SK-N-SH (cell line): ENCODE data around the gene SHTN1. TPM values are rescaled to one million over a fixed set of nuclear protein-coding genes. Genes with fewer than 3 reads are reported as not detected.

ENCODE experiments used
- CTCF ChIA-PET: fragments of 300-600, 350-600 bp; formaldehyde crosslinking; extraction: SDS; loops from one replicate; lab custom pipeline; 2021; lab: Yijun Ruan, JAX
- POLR2A ChIA-PET: fragments of 350-600 bp; sonication (Branson Sonifier 250); formaldehyde crosslinking; extraction: SDS; loops from one replicate; lab custom pipeline; 2020; ENCODE audit warnings: antibody characterized with exemption, inconsistent platforms; lab: Yijun Ruan, JAX
- DNase-seq: peaks from one replicate; pipeline ENCODE4 v3.0.0; 2012
- H2AFZ ChIP-seq: fragments of 200-600 bp; sonication (generic); 2 replicates; pipeline ENCODE4 v1.8.1; 2016; ENCODE audit warnings: antibody characterized with exemption, mild to moderate bottlenecking, low read depth
- H3F3A ChIP-seq: fragments of 200-600 bp; sonication (generic); replicated peaks from 2 replicates; pipeline ENCODE3; 2016; ENCODE audit warnings: antibody characterized with exemption, mild to moderate bottlenecking; ENCODE audit not compliant: insufficient read depth
- H3K27ac ChIP-seq, 2 experiments: fragments of 200-500 bp in 1 of 2; fragments of 200-600 bp in 1 of 2; sonication (Bioruptor generic) in 1 of 2; sonication (generic), shearing (Covaris generic) in 1 of 2; 2 replicates each; pipeline versions ENCODE4 v1.5.1 to v1.6.1; 2014 to 2016; ENCODE audit warnings: low read depth in 2 of 2, inconsistent platforms in 1 of 2, low read length in 1 of 2, mild to moderate bottlenecking in 1 of 2, mixed read lengths in 1 of 2
- H3K27me3 ChIP-seq: fragments of 200-600 bp; sonication (generic), shearing (Covaris generic); 2 replicates; pipeline ENCODE4 v1.6.1; 2016; ENCODE audit warnings: mixed run types; ENCODE audit not compliant: insufficient read depth
- H3K36me3 ChIP-seq, 2 experiments: fragments of 200-500 bp in 1 of 2; fragments of 200-600 bp in 1 of 2; sonication (Bioruptor generic) in 1 of 2; sonication (generic) in 1 of 2; replicated peaks in 1 of 2; 2 replicates each; pipeline versions ENCODE3 to v1.5.1; 2014 to 2016; ENCODE audit warnings: low read length in 1 of 2, mild to moderate bottlenecking in 1 of 2; ENCODE audit not compliant: insufficient read depth in 2 of 2, control insufficient read depth in 1 of 2
- H3K4me1 ChIP-seq, 2 experiments: fragments of 200-500 bp in 1 of 2; fragments of 200-600 bp in 1 of 2; sonication (Bioruptor generic) in 1 of 2; sonication (generic), shearing (Covaris generic) in 1 of 2; 2 replicates each; pipeline versions ENCODE4 v1.5.1 to v1.6.1; 2014 to 2016; ENCODE audit warnings: low read depth in 1 of 2, low read length in 1 of 2, mixed run types in 1 of 2; ENCODE audit not compliant: insufficient read depth in 2 of 2, control insufficient read depth in 1 of 2
- H3K4me2 ChIP-seq: fragments of 200-600 bp; sonication (generic), shearing (Covaris generic); 2 replicates; pipeline ENCODE4 v1.6.1; 2017; ENCODE audit warnings: mixed run types
- H3K4me3 ChIP-seq, 2 experiments: fragments of 200-500 bp in 1 of 2; fragments of 200-600 bp in 1 of 2; sonication (Bioruptor generic) in 1 of 2; sonication (generic), shearing (Covaris generic) in 1 of 2; 2 replicates each; pipeline versions ENCODE4 v1.5.1 to v1.8.1; 2014 to 2016; ENCODE audit warnings: low read depth in 2 of 2, inconsistent platforms in 1 of 2, low read length in 1 of 2, mild to moderate bottlenecking in 1 of 2, mixed read lengths in 1 of 2, moderate library complexity in 1 of 2
- H3K79me2 ChIP-seq: fragments of 200-600 bp; sonication (generic); 2 replicates; pipeline ENCODE4 v1.8.1; 2017; ENCODE audit warnings: mild to moderate bottlenecking; ENCODE audit not compliant: insufficient read depth
- H3K9ac ChIP-seq: fragments of 200-600 bp; sonication (generic); 2 replicates; pipeline ENCODE4 v1.6.1; 2017; ENCODE audit warnings: mixed run types
- H3K9me2 ChIP-seq: fragments of 200-600 bp; sonication (generic); 2 replicates; pipeline ENCODE4 v1.6.1; 2017; ENCODE audit warnings: mixed run types
- H3K9me3 ChIP-seq: fragments of 200-600 bp; sonication (generic); 2 replicates; pipeline ENCODE4 v1.6.1; 2017; ENCODE audit warnings: mixed run types, mild to moderate bottlenecking, moderate library complexity
- H4K20me1 ChIP-seq: fragments of 200-600 bp; sonication (generic); 2 replicates; pipeline ENCODE4 v1.6.1; 2017; ENCODE audit warnings: mild to moderate bottlenecking, mixed run types; ENCODE audit not compliant: insufficient read depth
- EP300 ChIP-seq, 2 experiments: IDR thresholded peaks; 2 replicates each; pipeline versions ENCODE4 v1.4.0 to v1.6.1; 2012; ENCODE audit warnings: borderline replicate concordance in 1 of 2, low read depth in 1 of 2, low read length in 1 of 2
- MXI1 ChIP-seq: IDR thresholded peaks from 2 replicates; pipeline ENCODE4 v1.6.1; 2012; ENCODE audit warnings: mild to moderate bottlenecking, low read depth, low read length, improper control_type of control experiment
- NRF1 ChIP-seq: IDR thresholded peaks from 2 replicates; pipeline ENCODE4 v1.6.1; 2012; ENCODE audit warnings: low read depth, mild to moderate bottlenecking, low read length
- POLR2AphosphoS5 ChIP-seq: IDR thresholded peaks from 2 replicates; pipeline ENCODE4 v1.6.1; 2012; ENCODE audit warnings: low read depth, low read length
- RCOR1 ChIP-seq: fragments of 150-350 bp; IDR thresholded peaks from 2 replicates; pipeline ENCODE4 v1.6.1; 2017; ENCODE audit warnings: antibody characterized with exemption, low read length
- SMC3 ChIP-seq: IDR thresholded peaks from 2 replicates; pipeline ENCODE4 v1.6.1; 2012; ENCODE audit warnings: low read depth, low read length, improper control_type of control experiment
- WGBS: methylation state at CpG from one replicate; pipeline ENCODE4 v1.1.6; 2017; ENCODE audit warnings: low lambda C conversion rate; 5-methylcytosine and 5-hydroxymethylcytosine counted together
- polyA plus RNA-seq, 3 experiments: library from polyadenylated mRNA; depleted of rRNA; stranded (reverse); fragments of >200 nt; gene quantifications; 2 replicates each; pipeline ENCODE4 v1.2.3, GENCODE V29; 2012
- TF ChIP-seq, protein P1 (sequence below): IDR thresholded peaks from 2 replicates; pipeline ENCODE4 v1.4.0; 2012; ENCODE audit warnings: low read depth, borderline replicate concordance
- TF ChIP-seq, protein P2 (sequence below): fragments of 150-350 bp; IDR thresholded peaks from 2 replicates; pipeline ENCODE4 v1.6.1; 2017; ENCODE audit warnings: antibody characterized with exemption, low read length, low read depth, borderline replicate concordance
- TF ChIP-seq, protein P3 (sequence below): IDR thresholded peaks from 2 replicates; pipeline ENCODE4 v1.6.1; 2012; ENCODE audit warnings: mild to moderate bottlenecking, low read depth, low read length, moderate library complexity
- TF ChIP-seq, protein P4 (sequence below): IDR thresholded peaks from 2 replicates; pipeline ENCODE4 v1.4.0; 2012; ENCODE audit warnings: low read depth, borderline replicate concordance

Gene SHTN1
- polyA plus RNA-seq, 1 of the 3 experiments (the other 2 are of a cell fraction) = 5.2 TPM

DNA sequence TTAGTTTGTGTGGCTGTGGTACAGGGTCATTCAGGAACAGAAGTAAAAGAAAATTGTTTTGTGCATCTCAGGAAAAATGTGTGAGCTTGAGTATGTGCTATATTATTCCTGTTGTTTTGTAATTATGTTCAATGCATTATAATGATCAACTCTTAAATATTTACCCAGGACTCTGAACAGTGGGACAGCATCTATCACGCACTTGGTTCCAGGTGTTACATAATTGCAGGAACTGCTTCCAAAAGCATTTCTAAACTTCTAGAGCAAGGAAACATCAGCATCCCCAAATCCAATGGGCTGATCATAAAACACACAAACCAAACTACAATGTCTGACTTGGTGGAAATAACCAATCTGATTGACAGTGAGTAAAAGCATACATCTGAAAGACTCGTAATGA lies 129.1 kb downstream of the SHTN1 start:
- POLR2A ChIA-PET = no interaction called here
- H3K9me3 ChIP-seq = no peaks in the 10 kb centered on the region
- no peak overlapping the region for H2AFZ ChIP-seq
- no peaks in the 10 kb centered on the region for H3K36me3 ChIP-seq
- H3K27me3 ChIP-seq = no peaks in the 10 kb centered on the region
- no peaks in the 10 kb centered on the region for H3K9me2 ChIP-seq
- WGBS = 96% methylated on average over 2 of the region's 2 CpGs
- no peak overlapping the region for H3K4me3 ChIP-seq
- no peaks in the 10 kb centered on the region for H3F3A ChIP-seq
- DNase-seq = no peak
- TF ChIP-seq NRF1 = no peak
- TF ChIP-seq RCOR1 = no peak
- TF ChIP-seq, protein P1, sequence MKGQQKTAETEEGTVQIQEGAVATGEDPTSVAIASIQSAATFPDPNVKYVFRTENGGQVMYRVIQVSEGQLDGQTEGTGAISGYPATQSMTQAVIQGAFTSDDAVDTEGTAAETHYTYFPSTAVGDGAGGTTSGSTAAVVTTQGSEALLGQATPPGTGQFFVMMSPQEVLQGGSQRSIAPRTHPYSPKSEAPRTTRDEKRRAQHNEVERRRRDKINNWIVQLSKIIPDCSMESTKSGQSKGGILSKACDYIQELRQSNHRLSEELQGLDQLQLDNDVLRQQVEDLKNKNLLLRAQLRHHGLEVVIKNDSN = no peak
- TF ChIP-seq EP300 (IDR thresholded peaks at IDR 0.05; ENCODE audit: borderline replicate concordance in 1 of 2, low read depth in 1 of 2, low read length in 1 of 2) = no peak
- TF ChIP-seq, protein P2, sequence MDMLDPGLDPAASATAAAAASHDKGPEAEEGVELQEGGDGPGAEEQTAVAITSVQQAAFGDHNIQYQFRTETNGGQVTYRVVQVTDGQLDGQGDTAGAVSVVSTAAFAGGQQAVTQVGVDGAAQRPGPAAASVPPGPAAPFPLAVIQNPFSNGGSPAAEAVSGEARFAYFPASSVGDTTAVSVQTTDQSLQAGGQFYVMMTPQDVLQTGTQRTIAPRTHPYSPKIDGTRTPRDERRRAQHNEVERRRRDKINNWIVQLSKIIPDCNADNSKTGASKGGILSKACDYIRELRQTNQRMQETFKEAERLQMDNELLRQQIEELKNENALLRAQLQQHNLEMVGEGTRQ = no peak
- no peak for TF ChIP-seq SMC3
- TF ChIP-seq, protein P3, sequence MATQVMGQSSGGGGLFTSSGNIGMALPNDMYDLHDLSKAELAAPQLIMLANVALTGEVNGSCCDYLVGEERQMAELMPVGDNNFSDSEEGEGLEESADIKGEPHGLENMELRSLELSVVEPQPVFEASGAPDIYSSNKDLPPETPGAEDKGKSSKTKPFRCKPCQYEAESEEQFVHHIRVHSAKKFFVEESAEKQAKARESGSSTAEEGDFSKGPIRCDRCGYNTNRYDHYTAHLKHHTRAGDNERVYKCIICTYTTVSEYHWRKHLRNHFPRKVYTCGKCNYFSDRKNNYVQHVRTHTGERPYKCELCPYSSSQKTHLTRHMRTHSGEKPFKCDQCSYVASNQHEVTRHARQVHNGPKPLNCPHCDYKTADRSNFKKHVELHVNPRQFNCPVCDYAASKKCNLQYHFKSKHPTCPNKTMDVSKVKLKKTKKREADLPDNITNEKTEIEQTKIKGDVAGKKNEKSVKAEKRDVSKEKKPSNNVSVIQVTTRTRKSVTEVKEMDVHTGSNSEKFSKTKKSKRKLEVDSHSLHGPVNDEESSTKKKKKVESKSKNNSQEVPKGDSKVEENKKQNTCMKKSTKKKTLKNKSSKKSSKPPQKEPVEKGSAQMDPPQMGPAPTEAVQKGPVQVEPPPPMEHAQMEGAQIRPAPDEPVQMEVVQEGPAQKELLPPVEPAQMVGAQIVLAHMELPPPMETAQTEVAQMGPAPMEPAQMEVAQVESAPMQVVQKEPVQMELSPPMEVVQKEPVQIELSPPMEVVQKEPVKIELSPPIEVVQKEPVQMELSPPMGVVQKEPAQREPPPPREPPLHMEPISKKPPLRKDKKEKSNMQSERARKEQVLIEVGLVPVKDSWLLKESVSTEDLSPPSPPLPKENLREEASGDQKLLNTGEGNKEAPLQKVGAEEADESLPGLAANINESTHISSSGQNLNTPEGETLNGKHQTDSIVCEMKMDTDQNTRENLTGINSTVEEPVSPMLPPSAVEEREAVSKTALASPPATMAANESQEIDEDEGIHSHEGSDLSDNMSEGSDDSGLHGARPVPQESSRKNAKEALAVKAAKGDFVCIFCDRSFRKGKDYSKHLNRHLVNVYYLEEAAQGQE = no peak
- no peak for TF ChIP-seq POLR2AphosphoS5
- TF ChIP-seq, protein P4, sequence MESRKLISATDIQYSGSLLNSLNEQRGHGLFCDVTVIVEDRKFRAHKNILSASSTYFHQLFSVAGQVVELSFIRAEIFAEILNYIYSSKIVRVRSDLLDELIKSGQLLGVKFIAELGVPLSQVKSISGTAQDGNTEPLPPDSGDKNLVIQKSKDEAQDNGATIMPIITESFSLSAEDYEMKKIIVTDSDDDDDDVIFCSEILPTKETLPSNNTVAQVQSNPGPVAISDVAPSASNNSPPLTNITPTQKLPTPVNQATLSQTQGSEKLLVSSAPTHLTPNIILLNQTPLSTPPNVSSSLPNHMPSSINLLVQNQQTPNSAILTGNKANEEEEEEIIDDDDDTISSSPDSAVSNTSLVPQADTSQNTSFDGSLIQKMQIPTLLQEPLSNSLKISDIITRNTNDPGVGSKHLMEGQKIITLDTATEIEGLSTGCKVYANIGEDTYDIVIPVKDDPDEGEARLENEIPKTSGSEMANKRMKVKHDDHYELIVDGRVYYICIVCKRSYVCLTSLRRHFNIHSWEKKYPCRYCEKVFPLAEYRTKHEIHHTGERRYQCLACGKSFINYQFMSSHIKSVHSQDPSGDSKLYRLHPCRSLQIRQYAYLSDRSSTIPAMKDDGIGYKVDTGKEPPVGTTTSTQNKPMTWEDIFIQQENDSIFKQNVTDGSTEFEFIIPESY = no peak
- no peak for TF ChIP-seq MXI1
- H3K4me1 ChIP-seq = peaks cover 0 to 10% of the 10 kb centered on the region in 2 experiments; a peak in 1 of 4 replicates
- no peak overlapping the region for H3K9ac ChIP-seq
- CTCF ChIA-PET = interaction anchor here (1.4 to 2.2 kb wide), 2 partner anchors 79 to 299 kb away, joined by 4 to 5 read pairs; no protein-coding TSS in a partner anchor
- no peaks in the 10 kb centered on the region for H3K79me2 ChIP-seq
- no peak overlapping the region for H3K4me2 ChIP-seq
- H3K27ac ChIP-seq = no peak overlapping the region
- no peaks in the 10 kb centered on the region for H4K20me1 ChIP-seq
